ENCODE measurements around the gene FBXO24. TPM values are rescaled to one million over a fixed set of nuclear protein-coding genes. Genes with fewer than 3 reads are reported as not detected.
"Not testable (repeated sequence)": the region's sequence is repeated elsewhere in the genome, so short reads cannot be mapped to it uniquely, and the experiment has no call there.

FBXO24 gene
- total RNA-seq, 1 donor from 2014 or later, result 0.32 TPM

DNA sequence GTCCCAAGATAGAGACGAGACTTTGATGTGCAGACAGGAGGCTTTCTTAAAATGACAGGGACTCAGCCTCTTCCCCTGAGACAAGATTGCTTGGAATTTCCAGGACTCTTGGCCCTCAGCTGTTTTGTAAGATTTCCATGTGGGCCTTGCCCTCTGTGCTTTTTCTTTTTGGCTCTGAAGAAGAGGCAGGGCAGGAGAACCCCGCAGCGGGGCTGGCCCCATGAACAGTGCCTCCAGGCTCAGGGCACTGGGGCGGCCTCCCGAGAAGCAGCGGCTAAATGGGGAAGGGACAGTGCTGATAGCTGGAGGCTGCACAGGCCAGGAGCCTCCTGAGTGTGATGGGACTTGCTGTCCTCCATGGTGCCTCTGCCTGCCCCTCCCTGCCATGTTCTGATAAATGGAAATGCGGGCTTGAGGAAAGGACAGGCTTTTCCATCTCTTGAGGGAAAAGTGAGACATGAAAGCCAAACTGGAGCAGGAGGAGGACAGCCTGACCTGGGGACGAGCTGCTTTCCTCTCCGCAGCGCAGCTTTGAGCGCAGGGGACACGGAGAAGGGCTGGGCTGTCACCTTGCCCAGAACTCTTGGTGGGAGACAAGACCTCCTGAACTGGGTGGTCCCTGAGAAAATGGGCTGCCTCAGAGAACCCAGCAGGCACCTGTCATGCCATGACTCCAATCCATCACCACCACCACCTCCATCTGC, 24.5 kb upstream of the FBXO24 start:
- no peak for ATAC-seq

DNA sequence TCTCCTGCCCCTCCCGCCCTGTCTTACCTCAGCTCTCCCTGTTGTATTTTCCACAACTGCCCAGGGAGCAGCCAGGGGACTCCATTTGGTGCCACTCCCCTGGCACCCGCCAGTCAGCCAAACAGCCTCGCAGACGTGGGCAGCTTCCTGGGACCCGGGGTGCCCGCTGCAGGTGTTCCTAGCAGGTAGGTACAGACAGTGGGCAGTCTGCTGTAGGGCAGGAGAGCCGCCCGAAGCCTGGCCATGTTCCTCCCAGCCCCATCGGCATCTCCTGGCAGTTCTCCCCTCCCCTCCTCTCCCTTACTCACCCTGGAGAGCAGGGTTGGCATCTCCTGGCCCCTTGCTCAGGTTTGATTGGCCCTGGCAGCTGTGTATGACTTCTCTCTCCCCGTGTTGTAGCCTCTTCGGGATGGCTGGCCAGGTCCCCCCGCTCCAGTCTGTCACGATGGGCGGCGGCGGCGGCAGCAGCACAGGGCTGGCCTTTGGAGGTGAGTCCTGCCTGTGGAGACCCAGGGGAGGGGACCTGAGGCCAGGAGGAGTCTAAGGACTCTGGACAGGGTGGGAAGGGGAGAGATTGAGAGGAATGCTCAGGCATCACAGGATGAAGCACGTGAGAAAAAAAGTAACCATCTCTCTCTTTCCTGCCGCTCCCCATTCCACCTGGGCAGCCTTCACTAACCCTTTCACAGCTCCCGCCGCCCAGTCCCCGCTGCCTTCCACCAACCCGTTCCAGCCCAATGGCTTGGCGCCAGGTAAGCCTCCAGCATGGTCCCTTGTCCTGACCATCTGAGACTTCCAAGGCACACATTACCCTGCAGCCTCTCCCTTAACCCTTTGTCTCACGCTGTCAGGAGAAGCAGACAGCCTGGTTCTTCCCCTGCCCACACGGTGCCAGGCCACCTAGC, 23.7 kb upstream of the FBXO24 start:
- no peak for ATAC-seq

DNA sequence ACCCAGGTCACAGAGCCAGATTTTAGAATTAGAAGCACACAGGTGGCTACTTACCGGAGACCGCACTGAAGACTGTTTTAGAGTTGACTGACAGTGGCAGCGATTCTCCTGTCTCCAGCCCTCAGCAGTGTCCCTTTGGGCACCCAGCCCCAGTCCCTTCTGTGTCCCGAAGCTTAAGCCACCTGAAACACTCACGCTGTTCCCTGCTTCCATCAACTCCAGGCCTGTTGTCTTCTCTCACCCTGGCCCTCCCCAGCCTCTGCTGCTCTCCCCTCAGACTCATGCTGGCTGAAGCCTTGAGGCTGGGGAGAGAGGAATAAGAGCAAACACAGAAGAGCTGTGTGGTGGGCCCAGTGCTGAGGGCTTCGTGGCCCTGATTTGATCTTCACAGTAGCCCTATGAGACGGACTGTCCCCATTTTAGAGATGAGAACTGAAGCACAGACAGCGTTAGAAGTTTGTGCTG, 23.0 kb upstream of the FBXO24 start:
- ATAC-seq, result no peak

DNA sequence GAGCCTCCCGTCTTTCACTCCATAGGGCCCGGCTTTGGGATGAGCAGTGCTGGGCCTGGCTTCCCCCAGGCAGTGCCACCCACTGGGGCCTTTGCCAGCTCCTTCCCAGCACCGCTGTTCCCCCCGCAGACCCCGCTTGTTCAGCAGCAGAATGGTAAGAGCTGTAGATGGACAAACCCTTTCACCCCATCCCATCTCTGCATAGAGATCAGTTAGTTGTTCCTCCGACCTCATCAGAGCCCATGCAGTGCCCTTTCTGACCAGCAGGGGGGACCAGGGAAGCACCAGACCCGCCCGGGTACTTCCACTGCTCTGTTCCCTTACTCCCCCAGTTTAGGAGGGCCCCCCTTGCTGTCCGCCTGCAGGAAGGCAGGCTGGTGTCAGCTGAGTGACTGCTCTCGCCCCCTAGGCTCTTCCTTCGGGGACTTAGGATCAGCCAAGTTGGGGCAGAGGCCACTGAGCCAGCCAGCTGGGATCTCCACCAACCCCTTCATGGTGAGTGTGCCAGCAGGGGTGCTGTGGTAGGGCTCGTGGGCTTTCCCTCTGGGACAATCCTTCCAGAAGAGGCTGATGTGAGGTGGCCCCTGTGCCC, 22.2 kb upstream of the FBXO24 start:
- ATAC-seq, result peak; percentile 39

DNA sequence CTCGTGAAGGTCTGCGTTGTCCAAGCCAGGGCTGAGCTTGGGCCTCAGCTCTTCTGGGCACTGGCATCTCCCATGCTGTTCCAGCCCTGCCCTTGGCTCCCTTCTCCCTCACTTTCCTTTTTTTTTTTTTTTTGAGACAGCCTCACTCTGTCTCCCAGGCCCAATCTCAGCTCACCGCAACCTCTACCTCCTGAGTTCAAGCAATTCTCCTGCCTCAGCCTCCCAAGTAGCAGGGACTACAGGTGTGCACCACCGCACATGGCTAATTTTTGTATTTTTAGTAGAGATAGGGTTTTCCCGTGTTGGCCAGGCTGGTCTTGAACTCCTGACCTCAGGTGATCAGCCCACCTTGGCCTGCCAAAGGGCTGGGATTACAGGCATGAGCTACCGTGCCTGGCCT, 21.7 kb upstream of the FBXO24 start:
- not testable (repeated sequence) for ATAC-seq

DNA sequence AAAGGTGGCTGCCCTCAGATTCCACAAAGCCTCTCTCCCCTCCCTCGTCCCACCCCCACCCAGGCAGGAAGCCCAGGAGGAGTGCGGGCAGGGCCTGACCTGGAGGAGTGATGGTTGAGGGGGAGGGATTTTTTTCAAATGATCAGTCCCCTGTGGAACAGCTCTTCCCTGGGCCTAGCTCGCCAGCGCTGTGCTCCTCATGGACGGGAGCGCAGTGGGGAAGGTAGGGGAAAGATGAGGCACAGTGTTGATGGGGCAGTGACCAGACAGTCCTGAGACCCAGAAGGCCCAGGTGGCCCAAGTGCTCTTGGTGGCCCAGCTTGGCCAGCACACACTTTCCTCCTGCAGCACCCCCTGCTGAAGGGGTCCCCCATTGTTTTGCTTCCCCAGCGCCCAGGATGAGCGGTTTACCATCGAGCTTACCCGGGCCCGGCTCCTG, 21.0 kb upstream of the FBXO24 start:
- no peak for ATAC-seq

DNA sequence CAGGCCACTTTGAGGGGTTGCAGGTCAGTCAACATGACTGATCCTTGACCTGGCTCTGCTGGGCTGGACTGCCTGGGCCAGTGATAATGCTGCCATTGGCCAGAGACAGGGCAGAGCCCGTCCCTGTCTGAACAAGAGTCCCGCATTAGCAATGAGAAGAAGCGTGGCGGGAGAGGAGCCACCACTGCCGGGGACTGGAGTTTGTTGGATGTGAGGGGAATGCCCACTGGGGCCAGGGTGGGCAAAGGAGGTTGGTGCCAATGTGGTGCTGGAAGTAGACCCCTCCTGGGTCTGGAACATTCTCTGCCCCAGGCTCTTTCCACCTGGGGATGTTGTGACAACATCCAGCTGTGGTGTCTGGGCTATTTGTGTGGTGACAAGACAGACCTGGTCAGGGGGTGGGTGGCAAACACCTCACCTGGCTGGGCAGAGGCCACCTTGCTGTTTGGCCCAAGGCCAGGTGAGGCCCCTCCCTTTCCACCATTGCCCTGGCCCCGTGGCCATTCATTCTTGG, 20.1 kb upstream of the FBXO24 start:
- ATAC-seq, result no peak

DNA sequence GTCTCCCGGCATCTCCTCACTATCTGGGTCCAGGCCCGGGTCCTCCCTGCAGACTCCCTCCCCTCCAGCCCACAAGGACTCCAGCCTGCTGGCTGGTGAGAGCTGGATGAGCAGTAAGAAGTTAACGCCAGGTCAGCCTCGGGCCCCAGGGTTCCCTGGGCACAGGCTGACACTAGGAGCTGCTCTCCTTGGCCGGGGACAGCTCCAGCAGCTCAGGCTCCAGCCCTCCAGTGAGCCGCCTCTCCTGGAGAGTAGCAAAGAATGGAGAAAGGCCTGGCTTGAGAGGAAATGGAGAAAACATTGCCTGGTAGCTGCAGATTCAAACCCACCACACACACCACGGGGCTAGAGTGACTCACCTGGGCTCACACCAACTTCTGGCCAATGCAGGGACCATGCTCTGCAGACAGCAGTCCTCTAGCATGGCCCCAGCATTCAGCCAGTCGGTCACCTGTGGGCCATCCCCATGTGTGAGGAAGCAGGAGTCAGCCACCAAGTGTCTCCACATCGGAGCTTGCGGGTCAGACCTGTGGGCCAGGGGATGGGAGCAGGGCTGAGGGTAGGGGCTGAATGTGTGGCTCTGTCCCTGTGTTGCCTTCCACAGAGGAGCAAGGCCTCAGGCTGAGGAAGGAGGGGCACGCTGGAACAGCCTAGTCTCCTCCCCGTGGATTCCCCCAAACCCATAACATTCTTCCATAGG, 18.9 kb upstream of the FBXO24 start:
- no peak for ATAC-seq

DNA sequence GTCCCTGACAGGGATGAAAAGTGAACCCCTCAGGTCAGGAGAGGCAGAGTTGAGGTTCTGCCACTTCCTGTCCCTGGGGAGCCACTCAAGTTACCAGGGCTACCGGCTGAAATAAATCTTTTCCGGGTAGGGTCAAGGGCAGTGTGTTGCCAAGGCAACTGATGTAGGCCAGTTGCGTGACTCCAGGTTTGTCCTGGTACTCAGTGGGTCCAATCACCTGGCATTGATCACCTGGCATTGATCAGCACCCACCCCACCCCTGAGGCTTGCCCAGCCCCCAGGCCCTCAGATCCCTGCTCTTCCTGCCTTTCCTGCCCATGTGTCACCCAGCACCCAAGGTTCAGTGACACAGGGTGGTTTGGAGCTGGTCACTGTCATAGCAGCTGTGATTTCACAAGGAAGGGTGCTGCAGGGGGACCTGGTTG, 18.4 kb upstream of the FBXO24 start:
- ATAC-seq, result no peak

DNA sequence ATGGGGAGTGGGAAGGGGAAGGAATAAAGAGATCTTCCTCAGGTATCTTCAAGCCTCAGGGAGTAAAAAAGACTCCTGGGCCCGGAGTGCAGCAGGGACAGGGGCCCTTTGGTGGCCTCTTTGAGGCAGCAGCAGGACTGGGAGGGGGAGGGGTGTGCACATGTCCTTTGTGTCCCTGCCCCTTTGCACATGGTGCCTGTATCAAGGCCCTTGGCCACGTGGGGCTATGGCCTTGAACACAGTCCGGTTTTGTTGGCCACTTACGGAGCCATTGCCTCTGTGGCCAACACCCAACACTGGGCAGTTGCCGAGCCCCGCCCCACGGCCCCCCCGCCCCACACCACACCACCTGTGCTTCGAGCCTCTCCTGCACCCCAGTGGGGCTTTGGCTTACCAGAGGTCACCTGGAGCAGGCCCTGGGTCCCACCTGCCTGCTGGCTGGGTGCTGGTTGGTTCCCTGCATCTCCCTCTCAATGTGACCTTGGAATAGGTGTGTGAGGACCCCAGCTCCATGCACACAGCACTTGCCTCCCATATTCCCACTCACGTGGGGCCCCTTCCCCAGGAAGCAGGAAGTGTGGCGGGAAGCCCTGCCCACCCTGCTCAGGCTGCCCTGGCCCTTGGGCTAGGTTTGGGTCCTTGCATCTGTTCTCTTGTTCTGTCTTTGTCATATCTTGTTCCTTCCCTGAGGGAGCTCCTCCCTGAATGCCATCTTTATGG, 17.8 kb upstream of the FBXO24 start:
- no peak for ATAC-seq

DNA sequence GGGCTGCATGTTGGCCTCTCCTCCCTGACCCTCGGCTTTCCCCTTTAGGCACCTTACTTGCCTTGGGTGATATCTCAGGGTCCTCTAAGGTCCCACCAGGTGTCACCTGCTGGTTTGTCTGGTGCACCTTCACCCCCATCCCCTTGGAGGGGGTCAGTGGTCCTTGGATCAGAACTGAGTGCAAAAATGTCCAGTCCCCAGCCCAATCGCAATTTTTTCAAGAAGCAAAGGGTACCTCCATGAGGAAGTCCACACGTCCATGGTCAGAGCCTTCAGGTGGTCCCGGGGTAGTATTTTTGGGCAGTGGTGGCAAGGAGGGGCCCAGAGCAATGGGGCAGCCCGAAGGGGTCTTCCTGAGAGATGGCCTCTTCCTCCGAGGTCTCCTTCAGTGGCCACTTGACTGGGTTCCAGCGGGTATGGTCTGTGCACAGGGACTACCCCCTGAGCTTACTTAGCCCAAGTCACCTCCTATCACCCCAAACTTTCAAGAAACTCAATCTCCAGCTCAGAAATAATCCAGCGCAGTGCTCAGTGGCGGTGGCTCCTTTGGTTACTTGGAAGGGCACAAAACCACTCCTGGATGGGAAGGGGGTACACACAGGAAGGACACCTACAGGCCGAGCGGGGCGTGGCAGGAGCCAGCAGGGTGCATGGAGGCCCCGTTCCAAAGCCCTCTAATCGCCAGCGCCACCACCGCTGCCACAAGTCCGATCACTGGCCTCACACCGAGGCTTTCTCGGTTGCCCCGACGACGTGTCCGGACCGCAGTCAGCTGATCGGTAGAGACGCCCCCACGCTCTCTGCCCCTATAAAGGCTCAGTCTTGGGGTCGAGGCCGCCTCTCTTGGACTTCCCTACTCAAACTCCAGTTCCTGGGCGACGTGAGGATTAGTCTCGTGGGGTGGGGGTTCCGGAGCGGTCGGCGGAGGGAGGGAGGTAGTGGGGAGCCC, 17.0 kb upstream of the FBXO24 start:
- peak; percentile 33 for ATAC-seq

DNA sequence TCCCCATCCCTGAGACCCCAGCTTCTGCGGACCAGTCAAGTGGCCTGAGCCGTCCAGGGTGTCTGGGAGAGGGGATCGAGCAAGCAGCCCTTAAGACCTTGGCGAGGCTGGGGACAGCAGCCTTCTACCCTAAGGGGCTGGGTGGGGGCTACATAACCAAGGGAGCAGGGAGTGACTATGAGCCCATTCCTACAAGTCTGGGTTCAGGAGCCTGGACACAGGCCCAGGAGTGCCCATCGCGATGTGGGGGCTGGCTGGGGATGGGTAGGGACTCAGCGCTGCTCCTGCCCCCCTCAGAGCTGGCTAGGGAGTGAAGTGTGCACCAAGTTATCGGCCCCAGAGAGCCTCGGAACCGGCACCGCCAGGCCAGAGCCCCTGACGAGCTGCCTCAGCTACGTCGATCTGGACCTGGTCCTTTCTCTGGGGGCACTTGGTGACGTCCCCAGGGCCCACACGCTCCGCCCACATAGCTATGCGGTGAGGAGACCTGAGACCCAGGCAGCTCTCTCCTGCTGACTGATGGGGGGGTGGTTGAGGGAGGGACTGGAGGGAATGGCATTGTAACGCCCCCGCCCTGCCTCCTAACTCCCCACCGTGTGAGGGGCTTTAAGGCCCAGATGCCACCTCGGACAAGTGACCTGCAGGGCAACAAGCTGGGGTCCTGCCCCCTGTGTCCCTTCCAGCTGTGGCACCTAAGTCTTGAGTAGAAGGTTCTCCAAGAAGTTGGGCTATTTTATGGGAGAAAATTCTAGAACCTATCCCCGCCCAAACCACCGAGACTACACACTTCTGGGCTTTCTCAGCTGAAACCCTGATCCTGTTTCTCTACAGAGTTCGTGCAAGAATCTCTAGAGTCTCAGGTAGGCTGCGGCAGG, 14.9 kb upstream of the FBXO24 start:
- no peak for ATAC-seq

DNA sequence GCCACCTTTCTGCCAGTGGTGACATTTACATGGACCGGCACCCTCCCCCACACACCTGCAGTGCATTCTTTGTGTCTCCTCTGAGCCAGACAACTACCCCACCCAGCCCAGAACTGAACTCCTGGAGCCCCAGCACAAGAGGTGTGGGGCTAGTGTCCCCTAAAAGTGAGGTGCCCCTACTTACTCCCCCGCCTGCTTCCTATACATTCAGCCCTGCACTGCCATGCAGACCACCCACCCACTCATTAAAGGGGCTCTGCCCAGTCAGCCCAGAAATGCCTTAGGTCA, 14.4 kb upstream of the FBXO24 start:
- no peak for ATAC-seq

DNA sequence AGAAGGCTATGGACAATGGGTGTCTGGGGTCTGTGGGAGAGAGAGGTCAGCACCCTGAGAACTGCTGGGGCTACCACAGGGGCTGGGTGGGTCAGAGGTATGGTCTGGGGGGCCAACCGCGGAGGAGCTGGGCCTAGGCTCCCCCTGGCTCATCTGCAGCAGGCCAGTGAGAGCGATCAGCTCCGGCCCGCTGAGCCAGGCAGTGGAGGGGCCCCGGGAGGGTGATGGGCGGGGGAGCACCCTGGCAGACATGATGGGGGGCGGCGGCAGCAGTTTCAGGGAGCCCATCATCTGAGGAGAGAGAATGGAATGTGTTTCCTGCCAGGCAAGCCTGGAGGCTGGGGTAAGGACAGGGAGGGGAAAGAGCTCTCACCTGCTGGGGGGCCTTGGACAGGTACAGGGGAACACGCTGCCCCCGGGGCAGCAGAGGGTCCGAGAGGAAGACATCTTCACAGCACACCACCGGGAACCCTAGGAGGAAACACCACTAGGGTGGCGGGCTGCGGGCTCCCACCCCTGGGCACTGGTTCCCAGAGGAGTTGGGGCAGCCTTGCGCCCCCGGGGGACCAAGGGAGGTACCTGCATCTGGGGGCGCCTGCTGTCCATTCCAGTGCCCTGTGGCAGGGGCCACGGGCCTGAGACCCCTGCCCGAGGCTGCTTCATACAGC, 13.7 kb upstream of the FBXO24 start:
- ATAC-seq, result no peak

DNA sequence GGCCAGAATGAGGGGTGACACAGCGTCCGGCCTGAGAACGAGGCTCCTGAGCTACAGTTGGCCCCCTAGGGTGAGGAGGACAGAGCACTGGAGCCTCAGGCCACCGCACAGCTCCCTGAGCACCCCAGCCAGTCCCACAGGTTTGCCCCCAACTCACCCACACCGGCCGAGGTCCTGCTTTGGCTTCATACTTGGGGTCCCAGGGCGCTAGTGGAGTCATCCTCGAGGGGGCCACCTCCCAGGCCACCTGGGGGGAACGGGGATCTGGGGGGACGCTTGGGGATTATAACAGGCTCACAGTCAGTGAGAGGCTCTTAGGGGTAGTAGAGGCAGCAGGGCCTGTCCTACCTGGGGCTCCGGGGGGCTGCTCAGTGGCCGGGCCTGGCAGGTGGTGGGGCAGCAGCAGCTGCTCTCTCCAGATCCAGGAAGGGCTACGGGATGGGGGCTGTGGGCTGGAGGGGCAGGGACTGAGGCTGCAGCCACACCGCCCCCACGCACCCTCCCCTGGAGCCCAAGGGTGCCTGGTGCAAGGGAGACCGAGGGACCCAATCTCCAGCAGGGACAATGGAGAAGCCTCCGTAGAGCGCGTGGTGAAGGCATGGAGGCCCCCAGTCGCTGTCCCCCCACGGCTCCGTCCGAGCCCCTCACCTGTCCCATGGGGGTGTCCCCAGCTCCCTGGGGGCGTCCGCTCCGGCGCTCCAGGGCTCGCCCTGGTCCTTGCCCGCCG, 13.0 kb upstream of the FBXO24 start:
- ATAC-seq, result no peak

DNA sequence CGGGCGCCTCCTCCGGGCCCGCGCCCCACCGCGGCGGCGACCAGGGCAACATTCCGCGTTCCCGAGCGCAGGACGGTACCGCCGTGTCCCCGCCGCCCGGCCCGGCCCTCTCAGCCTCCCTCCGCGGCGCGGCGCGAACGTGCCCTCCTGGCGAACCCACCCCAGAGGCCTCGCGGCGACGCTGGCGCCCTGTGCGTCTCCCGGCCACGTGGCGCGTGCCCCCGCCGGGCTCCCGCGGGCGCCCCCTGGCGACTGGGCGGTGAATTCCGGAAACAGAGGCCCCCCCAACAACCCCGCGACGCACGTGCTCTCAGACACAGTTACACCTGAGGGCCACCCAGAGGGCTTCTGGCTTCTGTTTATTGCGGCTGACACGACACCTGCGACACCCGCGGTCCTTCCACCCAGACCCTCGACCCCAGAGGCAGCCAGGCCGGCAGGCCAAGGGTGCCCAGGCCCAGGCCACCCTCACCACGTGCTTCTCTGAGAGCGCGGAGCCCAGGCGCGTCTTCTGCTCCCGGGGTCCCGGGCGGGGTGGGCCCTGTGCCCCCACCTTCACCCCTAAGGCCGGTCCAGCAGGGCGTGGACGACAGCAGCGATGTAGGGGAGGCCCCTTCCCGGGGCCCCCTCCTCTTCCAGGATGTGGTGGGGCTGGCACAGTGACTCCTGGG, 12.3 kb upstream of the FBXO24 start, which contains the start of gene SAP25:
TSS of gene SAP25 (minus strand) at position 210 of the 671 bp plus-strand sequence. CDS start at position 52, 158 bp downstream.
- ATAC-seq, result no peak

DNA sequence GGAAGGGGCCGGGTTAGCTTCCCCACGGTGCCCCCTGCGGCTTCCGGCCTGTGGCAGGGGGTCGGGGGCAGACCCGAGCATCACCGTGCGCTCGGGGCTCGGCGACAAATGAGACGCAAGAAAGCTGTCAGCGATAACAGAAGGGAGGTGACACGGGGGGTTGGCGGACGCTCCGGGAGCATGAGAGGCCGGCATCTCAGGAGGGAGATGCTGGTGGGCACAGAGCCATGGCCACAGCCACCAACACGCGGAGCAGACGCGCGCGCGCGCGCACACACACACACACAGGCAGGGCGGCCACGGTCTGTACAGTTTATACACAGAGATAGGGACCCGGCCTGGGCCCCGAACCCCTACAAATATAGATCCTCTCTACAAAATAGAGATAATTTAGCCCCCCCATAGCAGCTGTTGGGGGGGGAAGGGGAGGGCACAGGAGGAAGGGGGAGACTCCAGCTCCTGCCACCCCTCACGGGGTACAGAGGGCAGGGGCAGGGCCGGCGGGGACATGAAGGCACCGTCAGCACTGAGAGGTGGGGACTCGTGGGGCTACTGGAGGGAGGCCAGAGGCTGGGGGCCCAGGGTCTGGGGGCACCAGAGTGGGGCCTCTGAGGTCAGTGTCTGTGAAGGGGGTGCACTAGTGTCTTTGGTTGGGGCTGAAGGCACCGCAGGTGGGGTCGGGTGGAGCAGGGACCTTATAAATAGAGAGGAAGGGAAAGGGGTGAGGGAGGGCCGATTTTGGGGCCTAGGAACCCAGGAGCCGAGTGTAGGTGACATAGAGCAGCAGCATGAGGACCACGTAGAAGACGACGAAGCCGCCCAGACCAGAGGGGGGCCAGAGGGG, 11.5 kb upstream of the FBXO24 start:
- ATAC-seq, result no peak

All from esophagus mucosa (tissue), 1 donor.